ENCODE results near the gene HAPLN2. TPM values are rescaled to one million over a fixed set of nuclear protein-coding genes. Genes with fewer than 3 reads are reported as not detected.

HAPLN2 gene
- total and polyA plus RNA-seq, 2 experiments from 2014 or later: 8.5 to 19.0 TPM

GRCh38 chr1:156615946-156616345 is 3.3 kb upstream of the HAPLN2 start:
- no peaks in the 10 kb centered on the region for H3K36me3 ChIP-seq
- H3K4me3 ChIP-seq: no peak overlapping the region
- peaks cover 20% of the 10 kb centered on the region for H3K4me1 ChIP-seq (ENCODE audit: low read depth)
- H3K27ac ChIP-seq: peak overlapping the region; percentile 95
- H3K9me3 ChIP-seq (ENCODE audit: low read depth): no peaks in the 10 kb centered on the region
- peaks cover 15% of the 10 kb centered on the region for H3K27me3 ChIP-seq
- no peak for DNase-seq (ENCODE audit: low read depth in 1 of 2, low spot score in 1 of 2)
- no peak for TF ChIP-seq CTCF (IDR thresholded peaks at IDR 0.05; ENCODE audit: low read depth, low read length)

GRCh38 chr1:156616463-156616862 is 2.8 kb upstream of the HAPLN2 start:
- no peaks in the 10 kb centered on the region for H3K36me3 ChIP-seq
- TF ChIP-seq CTCF (IDR thresholded peaks at IDR 0.05; ENCODE audit: low read depth, low read length): peak; percentile 13
- H3K27ac ChIP-seq: peak overlapping the region; percentile 95
- no peak overlapping the region for H3K4me3 ChIP-seq
- peaks cover 20% of the 10 kb centered on the region for H3K4me1 ChIP-seq (ENCODE audit: low read depth)
- DNase-seq (ENCODE audit: low read depth in 1 of 2, low spot score in 1 of 2): peak; percentile 70 to 75
- H3K27me3 ChIP-seq: peaks cover 20% of the 10 kb centered on the region
- H3K9me3 ChIP-seq (ENCODE audit: low read depth): no peaks in the 10 kb centered on the region

DNA sequence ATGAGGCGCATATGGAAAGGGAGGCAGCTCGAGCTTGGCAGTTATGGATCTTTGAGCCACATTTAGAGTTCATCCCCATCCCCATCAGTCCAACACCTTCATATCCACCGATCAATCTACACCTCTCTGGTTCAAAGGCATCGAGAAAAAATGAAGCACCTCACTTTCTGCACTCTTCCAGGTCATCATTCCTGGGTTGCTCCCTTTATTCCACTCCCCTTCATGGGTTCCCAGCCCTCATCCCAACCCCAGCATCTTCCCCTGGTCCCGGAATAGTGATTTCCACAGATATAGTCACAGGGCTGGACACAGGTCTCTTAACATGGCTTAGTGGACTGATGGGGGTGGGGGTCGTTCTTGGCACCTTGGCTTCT is 354 bp downstream of the HAPLN2 start:
- Histone ChIP-seq H3K36me3 (no peaks in the 10 kb centered on the region), H3K27ac (no peak overlapping the region), H3K4me3 (no peak overlapping the region), H3K9me3 (ENCODE audit: low read depth) (no peaks in the 10 kb centered on the region), H3K27me3 (peaks cover 51% of the 10 kb centered on the region), H3K4me1 (ENCODE audit: low read depth) (peaks cover 17% of the 10 kb centered on the region)
- no peak for DNase-seq (ENCODE audit: low read depth in 1 of 2, low spot score in 1 of 2)
- TF ChIP-seq CTCF (IDR thresholded peaks at IDR 0.05; ENCODE audit: low read depth, low read length): no peak

GRCh38 chr1:156622581-156623297 is 3.5 kb downstream of the HAPLN2 start:
- no peak for TF ChIP-seq CTCF (IDR thresholded peaks at IDR 0.05; ENCODE audit: low read depth, low read length)
- Histone ChIP-seq H3K36me3 (no peaks in the 10 kb centered on the region), H3K27ac (no peak overlapping the region), H3K4me1 (ENCODE audit: low read depth) (peaks cover 4% of the 10 kb centered on the region), H3K27me3 (peaks cover 76% of the 10 kb centered on the region), H3K4me3 (no peak overlapping the region), H3K9me3 (ENCODE audit: low read depth) (no peaks in the 10 kb centered on the region)
- DNase-seq (ENCODE audit: low read depth in 1 of 2, low spot score in 1 of 2): no peak

- H3K9me3 ChIP-seq (ENCODE audit: low read depth): no peaks in the 10 kb centered on the region
- no peaks in the 10 kb centered on the region for H3K36me3 ChIP-seq
- DNase-seq (ENCODE audit: low read depth in 1 of 2, low spot score in 1 of 2): peak; percentile 59 to 84
- peaks cover 76% of the 10 kb centered on the region for H3K27me3 ChIP-seq
- peak overlapping the region; percentile 25 for H3K4me3 ChIP-seq
- peaks cover 4% of the 10 kb centered on the region for H3K4me1 ChIP-seq (ENCODE audit: low read depth)
- peak; percentile 49 for TF ChIP-seq CTCF (IDR thresholded peaks at IDR 0.05; ENCODE audit: low read depth, low read length)
- H3K27ac ChIP-seq: no peak overlapping the region
Observed at GRCh38 chr1:156623946-156624813, 5.0 kb downstream of the HAPLN2 start.
